Glutamatergic neuron (in vitro differentiated cells): Measurements from ENCODE around the gene RHOT2. TPM values are rescaled to one million over a fixed set of nuclear protein-coding genes. Genes with fewer than 3 reads are reported as not detected.

ENCODE experiments used
- DNase-seq: peaks from one replicate; pipeline ENCODE4 v3.0.0; 2022
- H3K27ac Mint-ChIP-seq: one replicate; pipeline ENCODE4 v1.8.0; 2020; ENCODE audit warnings: mild to moderate bottlenecking, mixed read lengths, inconsistent platforms; ENCODE audit not compliant: unreplicated experiment
- H3K27me3 Mint-ChIP-seq: one replicate; pipeline ENCODE4 v1.8.0; 2020; ENCODE audit warnings: mild to moderate bottlenecking, moderate library complexity, mixed read lengths, inconsistent platforms; ENCODE audit not compliant: unreplicated experiment
- H3K36me3 Mint-ChIP-seq: one replicate; pipeline ENCODE4 v1.8.0; 2020; ENCODE audit warnings: mild to moderate bottlenecking, mixed read lengths, inconsistent platforms; ENCODE audit not compliant: unreplicated experiment
- H3K4me1 Mint-ChIP-seq: one replicate; pipeline ENCODE4 v1.8.0; 2020; ENCODE audit warnings: mild to moderate bottlenecking, low read depth, mixed read lengths, inconsistent platforms; ENCODE audit not compliant: unreplicated experiment
- H3K4me3 Mint-ChIP-seq: one replicate; pipeline ENCODE4 v1.8.0; 2020; ENCODE audit warnings: mild to moderate bottlenecking, mixed read lengths, inconsistent platforms; ENCODE audit not compliant: unreplicated experiment
- H3K9me3 Mint-ChIP-seq: one replicate; pipeline ENCODE4 v1.8.0; 2020; ENCODE audit warnings: mild to moderate bottlenecking, moderate library complexity, mixed read lengths, inconsistent platforms; ENCODE audit not compliant: unreplicated experiment
- total RNA-seq: library from RNA; stranded (reverse); fragmentation: NEBNext Ultra II Directional; extraction: Animal tissue kit (Norgen Biotek cat#: 25700); gene quantifications from one replicate; pipeline ENCODE4 v1.2.1, GENCODE V29; 2021; ENCODE audit not compliant: unreplicated experiment
- TF ChIP-seq, protein P1 (sequence below): fragments of 200-600 bp; sonication (generic); IDR thresholded peaks from one replicate; pipeline ENCODE4 v1.5.0; 2021; ENCODE audit not compliant: partially characterized antibody, unreplicated experiment

The RHOT2 gene
- total RNA-seq, 1 donor from 2014 or later = 208 TPM

DNA sequence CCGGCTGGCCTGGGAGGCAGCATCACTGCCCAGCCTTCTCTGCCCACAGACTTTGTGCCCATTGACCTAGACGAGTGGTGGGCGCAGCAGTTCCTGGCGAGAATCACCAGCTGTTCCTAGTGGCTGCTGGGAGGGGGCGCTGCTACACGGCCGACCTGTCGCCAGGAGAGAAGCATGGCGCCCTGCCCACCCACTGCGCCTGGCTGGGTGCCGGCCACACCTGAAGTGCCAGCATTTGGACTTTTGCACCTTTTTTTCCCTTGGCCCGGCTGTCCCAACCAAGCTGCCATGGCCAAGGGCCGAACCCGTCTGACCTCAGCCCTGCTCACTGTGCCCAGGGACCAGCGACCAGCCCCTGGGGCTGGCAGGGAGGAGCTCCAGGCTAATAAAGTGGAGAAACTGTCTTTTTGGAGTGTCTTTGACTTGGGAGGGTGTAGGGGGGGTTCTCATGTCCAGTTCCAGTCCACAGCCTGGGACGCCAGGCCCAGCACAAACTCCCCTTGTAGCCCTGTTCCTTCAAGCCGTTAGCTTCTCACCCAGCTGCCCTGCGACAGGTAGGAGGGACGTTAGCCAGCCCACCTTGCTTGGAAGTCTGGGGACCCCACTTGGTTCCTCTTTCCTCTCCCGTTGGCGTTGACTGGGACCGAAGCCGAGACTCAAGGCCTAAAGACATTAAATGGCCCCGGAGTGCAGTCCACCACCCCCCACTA lies 19.7 kb upstream of the RHOT2 start:
- H3K4me1 Mint-ChIP-seq = no peaks in the 10 kb centered on the region
- H3K4me3 Mint-ChIP-seq = peak overlapping the region; percentile 75
- peaks cover 3% of the 10 kb centered on the region for H3K9me3 Mint-ChIP-seq
- no peaks in the 10 kb centered on the region for H3K36me3 Mint-ChIP-seq
- TF ChIP-seq, protein P1, sequence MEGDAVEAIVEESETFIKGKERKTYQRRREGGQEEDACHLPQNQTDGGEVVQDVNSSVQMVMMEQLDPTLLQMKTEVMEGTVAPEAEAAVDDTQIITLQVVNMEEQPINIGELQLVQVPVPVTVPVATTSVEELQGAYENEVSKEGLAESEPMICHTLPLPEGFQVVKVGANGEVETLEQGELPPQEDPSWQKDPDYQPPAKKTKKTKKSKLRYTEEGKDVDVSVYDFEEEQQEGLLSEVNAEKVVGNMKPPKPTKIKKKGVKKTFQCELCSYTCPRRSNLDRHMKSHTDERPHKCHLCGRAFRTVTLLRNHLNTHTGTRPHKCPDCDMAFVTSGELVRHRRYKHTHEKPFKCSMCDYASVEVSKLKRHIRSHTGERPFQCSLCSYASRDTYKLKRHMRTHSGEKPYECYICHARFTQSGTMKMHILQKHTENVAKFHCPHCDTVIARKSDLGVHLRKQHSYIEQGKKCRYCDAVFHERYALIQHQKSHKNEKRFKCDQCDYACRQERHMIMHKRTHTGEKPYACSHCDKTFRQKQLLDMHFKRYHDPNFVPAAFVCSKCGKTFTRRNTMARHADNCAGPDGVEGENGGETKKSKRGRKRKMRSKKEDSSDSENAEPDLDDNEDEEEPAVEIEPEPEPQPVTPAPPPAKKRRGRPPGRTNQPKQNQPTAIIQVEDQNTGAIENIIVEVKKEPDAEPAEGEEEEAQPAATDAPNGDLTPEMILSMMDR = no peak
- no peak overlapping the region for H3K27ac Mint-ChIP-seq
- DNase-seq = no peak
- no peaks in the 10 kb centered on the region for H3K27me3 Mint-ChIP-seq

DNA sequence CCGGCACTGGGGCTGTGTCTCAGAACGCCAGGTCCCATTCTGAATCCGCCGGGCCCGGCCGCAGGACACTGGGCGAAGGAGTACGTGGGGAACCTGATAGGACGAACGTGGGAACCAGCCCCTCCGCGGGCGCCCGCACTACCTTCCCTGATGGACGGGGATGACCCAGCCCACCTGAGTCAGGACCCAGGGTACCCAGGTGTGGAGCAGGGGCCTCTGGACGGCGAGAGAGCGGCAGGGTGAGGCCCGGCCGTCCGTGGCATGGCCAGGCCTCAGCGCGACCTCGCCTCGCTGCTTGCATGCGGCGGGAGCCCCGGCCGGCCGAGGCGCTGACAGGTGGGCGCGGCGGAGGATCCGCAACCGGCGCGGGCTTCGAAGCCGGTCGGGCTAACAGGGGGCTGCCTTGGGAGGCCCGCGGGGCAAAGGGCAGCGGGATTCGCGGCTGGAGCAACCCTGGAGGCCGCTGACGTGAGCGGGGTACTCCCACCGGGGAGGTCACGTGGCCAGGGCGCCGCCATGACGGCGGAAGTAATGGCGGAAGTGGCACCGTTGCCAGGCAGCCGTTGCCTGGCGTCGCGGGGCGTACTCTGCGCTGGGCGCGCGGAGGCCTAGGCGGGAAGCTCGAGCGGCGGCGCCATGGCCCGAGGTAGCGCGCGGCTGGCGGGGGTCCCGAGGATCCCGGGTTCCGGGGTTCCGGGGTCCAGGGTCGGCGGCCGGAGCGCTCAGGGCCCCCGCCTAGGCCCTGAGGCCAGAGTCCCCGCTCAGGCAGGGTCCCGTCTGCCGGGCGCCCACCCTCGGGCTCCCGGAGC lies 18.9 kb upstream of the RHOT2 start, which contains the start of gene WDR90:
WDR90 (plus strand) TSS at position 585 of the 809 bp plus-strand sequence; CDS start at position 637, 52 bp downstream.
- H3K36me3 Mint-ChIP-seq = no peaks in the 10 kb centered on the region
- TF ChIP-seq, protein P1 = no peak
- H3K27ac Mint-ChIP-seq = no peak within 1 kb of the TSS
- no peaks in the 10 kb centered on the region for H3K4me1 Mint-ChIP-seq
- H3K27me3 Mint-ChIP-seq = no peaks in the 10 kb centered on the region
- peak within 1 kb of the TSS; percentile 75 for H3K4me3 Mint-ChIP-seq
- peak; percentile 95 for DNase-seq
- peaks cover 2% of the 10 kb centered on the region for H3K9me3 Mint-ChIP-seq

DNA sequence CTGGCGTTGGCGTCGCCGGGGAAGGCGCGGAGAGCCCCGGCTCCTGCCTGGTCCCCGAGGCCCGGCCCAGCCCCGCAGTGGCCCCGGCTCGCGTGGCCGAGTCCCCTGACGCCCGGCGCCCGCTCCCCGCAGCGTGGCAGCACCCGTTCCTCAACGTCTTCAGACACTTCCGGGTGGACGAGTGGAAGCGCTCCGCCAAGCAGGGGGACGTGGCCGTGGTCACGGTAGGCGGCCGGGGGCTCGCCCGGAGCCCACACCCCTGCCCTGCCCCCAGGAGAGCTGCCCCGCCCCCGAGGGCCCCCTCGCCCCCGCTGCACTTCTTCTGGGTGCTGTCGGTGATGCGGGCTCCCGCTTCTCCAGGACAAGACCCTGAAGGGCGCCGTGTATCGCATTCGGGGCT lies 18.3 kb upstream of the RHOT2 start:
- H3K4me1 Mint-ChIP-seq = no peaks in the 10 kb centered on the region
- no peak overlapping the region for H3K27ac Mint-ChIP-seq
- H3K9me3 Mint-ChIP-seq = no peaks in the 10 kb centered on the region
- peak overlapping the region; percentile 69 for H3K4me3 Mint-ChIP-seq
- no peaks in the 10 kb centered on the region for H3K36me3 Mint-ChIP-seq
- no peak for DNase-seq
- TF ChIP-seq, protein P1 = no peak
- no peaks in the 10 kb centered on the region for H3K27me3 Mint-ChIP-seq

GRCh38 chr16:651844-652243 lies 16.1 kb upstream of the RHOT2 start:
- Mint-ChIP-seq H3K27me3 (no peaks in the 10 kb centered on the region), H3K36me3 (no peaks in the 10 kb centered on the region), H3K4me1 (no peaks in the 10 kb centered on the region), H3K4me3 (no peak overlapping the region), H3K9me3 (no peaks in the 10 kb centered on the region), H3K27ac (no peak overlapping the region)
- TF ChIP-seq, protein P1 = no peak
- no peak for DNase-seq
